Loucy (cell line): ENCODE results near the gene AKAP13.

Experiments used
- CTCF ChIP-seq: fragments of 200-600 bp; sonication (generic); conservative IDR thresholded peaks from 2 replicates; pipeline ENCODE4 v1.5.1; 2014; ENCODE audit warnings: mild to moderate bottlenecking, antibody characterized with exemption, low read length
- EZH2phosphoT487 ChIP-seq: fragments of 200-600 bp; IDR thresholded peaks from 2 replicates; pipeline ENCODE4 v1.6.1; 2018; ENCODE audit warnings: antibody characterized with exemption, mild to moderate bottlenecking, moderate library complexity, borderline replicate concordance

- TF ChIP-seq CTCF (no peak), EZH2phosphoT487 (no peak)
These were observed 83.6 kb downstream of the AKAP13 start for GRCh38 chr15:85463976-85464375.
